ENCODE results near the gene SIRPG.

The SIRPG gene

GRCh38 chr20:1587781-1588532, 69.6 kb downstream of the SIRPG start:
- DNase-seq: no peak

DNA sequence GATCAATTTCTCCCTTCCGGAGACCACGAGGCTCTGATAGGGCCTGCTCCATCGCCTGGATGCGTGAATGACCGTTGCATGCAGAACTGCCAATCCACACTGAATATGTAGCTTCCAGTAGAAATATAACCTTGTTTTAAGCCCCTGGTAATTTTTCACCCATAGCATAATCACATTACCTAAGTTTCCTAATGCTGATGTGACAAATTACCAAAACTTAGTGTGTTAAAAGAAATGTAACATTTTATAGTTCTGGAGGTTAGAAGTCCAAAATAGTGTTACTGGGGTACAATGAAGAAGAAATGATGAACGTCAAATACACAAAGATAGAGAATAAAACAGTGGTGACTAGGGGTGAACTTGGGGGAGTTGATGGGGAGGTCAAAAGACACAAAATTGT, 78.1 kb downstream of the SIRPG start:
- DNase-seq: no peak

All from EL (cell line).